RPMI7951 (cell line): ENCODE data around the gene RSPH10B2. TPM values are rescaled to one million over a fixed set of nuclear protein-coding genes. Genes with fewer than 3 reads are reported as not detected.
"Not testable (repeated sequence)": the region's sequence is repeated elsewhere in the genome, so short reads cannot be mapped to it uniquely, and the experiment has no call there.

Experiments
- DNase-seq: peaks from one replicate; pipeline ENCODE4 v3.0.0-alpha.2; 2012; ENCODE audit warnings: low read depth
- total RNA-seq: library from RNA; depleted of rRNA; stranded (reverse); fragments of >200 nt; shearing (Covaris generic); gene quantifications from 2 replicates; pipeline ENCODE4 v1.2.3, GENCODE V29; 2014; rRNA removed

RSPH10B2 gene
- total RNA-seq, 1 experiment from 2014 or later = not detected

DNA sequence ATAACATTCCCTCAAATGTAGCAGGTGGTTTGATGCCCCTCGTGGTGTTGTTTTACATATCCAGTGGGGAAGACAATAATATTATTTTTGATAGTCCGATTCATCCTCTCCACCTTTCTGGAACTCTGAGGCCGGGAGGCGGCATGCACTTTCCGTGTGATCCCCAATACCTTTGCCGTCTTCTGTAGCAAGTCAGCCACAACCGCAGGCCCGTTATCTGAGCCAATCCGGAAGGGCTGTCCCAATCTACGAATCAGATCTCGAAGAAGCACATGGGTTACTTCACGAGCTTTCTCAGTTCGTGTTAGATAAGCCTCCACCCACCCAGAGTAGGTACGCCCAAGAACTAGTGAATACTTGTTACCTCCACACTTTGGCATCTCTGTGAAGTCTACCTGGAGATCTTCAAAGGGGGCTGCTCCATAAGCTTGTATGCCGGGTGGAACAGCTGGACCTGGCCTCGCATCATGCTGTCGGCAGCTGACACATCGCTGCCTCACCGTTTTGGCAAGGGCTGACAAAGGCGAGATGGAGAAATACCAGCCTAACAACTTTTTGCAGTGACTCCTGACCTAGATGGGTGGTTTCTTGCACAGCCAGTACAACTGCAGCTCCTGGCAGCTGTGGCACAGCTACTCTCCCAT lies 88.5 kb downstream of the RSPH10B2 start:
- DNase-seq = not testable (repeated sequence)

DNA sequence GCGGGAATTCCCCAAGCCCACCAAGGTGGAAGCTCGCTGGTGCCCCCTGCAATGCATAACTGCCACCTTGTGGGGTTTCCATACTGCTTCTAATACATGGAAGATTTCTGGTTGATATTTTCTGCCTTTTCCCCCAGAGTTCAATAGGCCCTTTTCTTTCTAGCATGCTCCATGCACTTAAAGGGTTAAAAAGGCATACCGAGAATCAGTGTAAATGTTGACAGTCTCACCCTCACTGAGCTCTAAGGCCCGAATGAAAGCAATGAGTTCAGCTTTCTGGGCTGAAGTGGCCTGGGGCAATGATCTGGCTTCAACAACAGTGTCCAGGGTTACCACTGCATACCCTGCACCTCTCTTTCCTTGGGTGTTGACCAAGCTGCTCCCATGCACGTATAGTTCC lies 89.2 kb downstream of the RSPH10B2 start:
- not testable (repeated sequence) for DNase-seq

DNA sequence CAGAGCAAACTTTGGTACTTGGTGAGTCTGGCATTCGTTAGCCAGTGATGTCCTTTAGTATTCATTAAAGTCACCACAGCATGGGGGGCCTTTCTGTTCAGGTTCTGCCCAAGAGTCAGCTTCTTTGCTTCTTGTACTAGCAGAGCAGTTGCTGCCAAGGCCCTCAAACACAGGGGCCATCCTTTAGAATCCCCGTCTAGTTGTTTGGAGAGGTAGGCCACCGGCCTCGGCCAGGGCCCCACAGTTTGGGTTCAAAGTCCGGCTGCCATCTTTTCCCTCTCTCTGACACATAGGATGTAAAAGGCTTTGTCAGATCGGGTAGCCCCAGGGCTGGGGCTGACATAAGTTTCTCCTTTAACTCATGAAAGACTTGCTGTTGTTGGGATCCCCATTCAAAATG lies 89.8 kb downstream of the RSPH10B2 start:
- not testable (repeated sequence) for DNase-seq

DNA sequence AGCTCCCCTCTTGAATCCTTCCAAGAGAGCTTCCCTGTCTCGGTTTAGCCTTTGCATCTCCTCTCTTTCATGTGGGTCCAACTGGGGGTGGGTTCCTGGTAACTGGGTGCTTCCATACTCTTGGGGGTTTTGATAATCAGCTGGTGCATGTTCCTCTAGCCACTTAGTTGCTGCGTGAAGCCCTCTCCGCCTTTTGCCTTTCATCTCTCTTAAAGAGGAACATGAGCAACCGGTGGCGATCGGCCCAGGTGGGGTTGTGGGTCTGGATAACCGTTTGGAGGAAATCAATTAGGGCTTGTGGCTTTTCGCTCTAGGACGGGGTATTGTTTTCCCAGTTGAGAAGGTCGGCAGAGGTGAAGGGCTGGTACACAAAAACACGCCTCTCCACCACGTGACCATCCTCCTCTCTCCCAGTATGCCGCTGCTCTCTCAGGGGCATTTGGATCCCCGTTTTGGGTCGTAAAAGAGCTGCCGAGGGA lies 92.1 kb downstream of the RSPH10B2 start:
- not testable (repeated sequence) for DNase-seq

DNA sequence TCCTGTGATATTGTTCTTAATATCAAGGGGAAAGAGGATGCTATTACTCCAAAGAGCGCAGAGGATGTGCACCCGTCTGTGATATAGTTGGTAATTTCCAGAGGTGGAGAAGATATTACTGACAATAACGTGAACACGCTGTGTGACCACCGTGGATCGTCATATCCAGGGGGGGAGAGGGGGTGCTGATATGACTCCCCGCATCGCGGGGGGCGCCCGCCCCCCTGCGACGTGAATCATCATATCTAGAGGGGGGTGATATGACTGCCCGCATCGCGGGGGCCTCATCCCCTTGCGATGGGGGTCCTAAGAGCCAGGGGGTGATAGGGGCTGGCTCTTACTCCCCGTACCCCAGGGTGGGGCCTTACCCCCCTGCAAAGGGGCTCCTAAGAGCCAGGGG lies 93.8 kb downstream of the RSPH10B2 start:
- DNase-seq = not testable (repeated sequence)

Other genes starting within 250 kb of the RSPH10B2 start
- not detected in 2 replicates for gene GRID2IP, start 202.6 kb upstream of the RSPH10B2 start, total RNA-seq
- 68.4 and 77.1 TPM in 2 replicates for gene ZDHHC4, start 176.6 kb upstream of the RSPH10B2 start, total RNA-seq
- 14.8 and 16.6 TPM in 2 replicates for gene INTS15, start 164.1 kb upstream of the RSPH10B2 start, total RNA-seq
- under 0.01 and 0.10 TPM in 2 replicates for gene ZNF853, start 138.5 kb upstream of the RSPH10B2 start, total RNA-seq
- 2.9 and 6.3 TPM in 2 replicates for gene ZNF316, start 116.8 kb upstream of the RSPH10B2 start, total RNA-seq
- gene ZNF12, start 47.2 kb upstream of the RSPH10B2 start, total RNA-seq = 20.0 and 25.1 TPM in 2 replicates
- gene CCZ1B, start 72.2 kb downstream of the RSPH10B2 start, total RNA-seq = 34.9 and 45.2 TPM in 2 replicates